Hepatocyte (in vitro differentiated cells): ENCODE data around the gene RAB11FIP5.

Experiments
- CTCF ChIP-seq: fragments of 200-600 bp; sonication (generic); IDR thresholded peaks from 2 replicates; pipeline ENCODE4 v1.5.1; 2016; ENCODE audit warnings: antibody characterized with exemption, mild to moderate bottlenecking; ENCODE audit not compliant: poor library complexity
- EZH2 ChIP-seq: fragments of 200-600 bp; sonication (generic); IDR thresholded peaks from 2 replicates; pipeline ENCODE4 v1.6.1; 2016; ENCODE audit warnings: antibody characterized with exemption, mild to moderate bottlenecking, borderline replicate concordance

- no peak for TF ChIP-seq CTCF
- no peak for TF ChIP-seq EZH2
Observed at GRCh38 chr2:73035899-73036711, 76.6 kb downstream of the RAB11FIP5 start.
